ENCODE results near the gene LAMA3. TPM values are rescaled to one million over a fixed set of nuclear protein-coding genes. Genes with fewer than 3 reads are reported as not detected.

LAMA3 gene
- polyA plus RNA-seq, 1 donor from 2014 or later, result 3.4 TPM

GRCh38 chr18:23880931-23881617 lies 191.8 kb downstream of the LAMA3 start:
- H3K79me2 ChIP-seq (replicated peaks; ENCODE audit: insufficient read depth, low read length), result no peaks in the 10 kb centered on the region
- H3K36me3 ChIP-seq (ENCODE audit: insufficient read depth, low read length), result no peaks in the 10 kb centered on the region
- H3K4me2 ChIP-seq (ENCODE audit: low read length), result peak overlapping the region; percentile 20
- H3K4me3 ChIP-seq (ENCODE audit: low read length), result peak overlapping the region; percentile 49
- no peak overlapping the region for H3K9ac ChIP-seq (ENCODE audit: low read length)
- no peak for TF ChIP-seq REST (IDR thresholded peaks at IDR 0.05; ENCODE audit: borderline replicate concordance)
- TF ChIP-seq RAD21 (conservative IDR thresholded peaks at IDR 0.05), result no peak
- no peak for TF ChIP-seq EP300 (conservative IDR thresholded peaks at IDR 0.05; ENCODE audit: poor library complexity, severe bottlenecking)
- TF ChIP-seq SMC3 (conservative IDR thresholded peaks at IDR 0.05; ENCODE audit: poor library complexity), result no peak
- TF ChIP-seq, protein P1, sequence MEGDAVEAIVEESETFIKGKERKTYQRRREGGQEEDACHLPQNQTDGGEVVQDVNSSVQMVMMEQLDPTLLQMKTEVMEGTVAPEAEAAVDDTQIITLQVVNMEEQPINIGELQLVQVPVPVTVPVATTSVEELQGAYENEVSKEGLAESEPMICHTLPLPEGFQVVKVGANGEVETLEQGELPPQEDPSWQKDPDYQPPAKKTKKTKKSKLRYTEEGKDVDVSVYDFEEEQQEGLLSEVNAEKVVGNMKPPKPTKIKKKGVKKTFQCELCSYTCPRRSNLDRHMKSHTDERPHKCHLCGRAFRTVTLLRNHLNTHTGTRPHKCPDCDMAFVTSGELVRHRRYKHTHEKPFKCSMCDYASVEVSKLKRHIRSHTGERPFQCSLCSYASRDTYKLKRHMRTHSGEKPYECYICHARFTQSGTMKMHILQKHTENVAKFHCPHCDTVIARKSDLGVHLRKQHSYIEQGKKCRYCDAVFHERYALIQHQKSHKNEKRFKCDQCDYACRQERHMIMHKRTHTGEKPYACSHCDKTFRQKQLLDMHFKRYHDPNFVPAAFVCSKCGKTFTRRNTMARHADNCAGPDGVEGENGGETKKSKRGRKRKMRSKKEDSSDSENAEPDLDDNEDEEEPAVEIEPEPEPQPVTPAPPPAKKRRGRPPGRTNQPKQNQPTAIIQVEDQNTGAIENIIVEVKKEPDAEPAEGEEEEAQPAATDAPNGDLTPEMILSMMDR (IDR thresholded peaks at IDR 0.05; ENCODE audit: poor library complexity, severe bottlenecking), result no peak
- no peak for TF ChIP-seq MXI1 (conservative IDR thresholded peaks at IDR 0.05; ENCODE audit: poor library complexity, severe bottlenecking)
- TF ChIP-seq POLR2AphosphoS5 (IDR thresholded peaks at IDR 0.05), result no peak
- TF ChIP-seq TAF1 (IDR thresholded peaks at IDR 0.05; ENCODE audit: low read depth), result no peak
- H4K20me1 ChIP-seq (ENCODE audit: insufficient read depth), result no peaks in the 10 kb centered on the region
- no peaks in the 10 kb centered on the region for H3K9me3 ChIP-seq (ENCODE audit: low read length)
- H3K27me3 ChIP-seq (ENCODE audit: insufficient read depth, low read depth, low read length), result no peaks in the 10 kb centered on the region
- peak overlapping the region; percentile 69 for H3K27ac ChIP-seq (ENCODE audit: low read length)
- H2AFZ ChIP-seq (ENCODE audit: low read depth, low read length), result no peak overlapping the region
- no peaks in the 10 kb centered on the region for H3K9me2 ChIP-seq (ENCODE audit: insufficient read depth, low read length)
- H3F3A ChIP-seq (ENCODE audit: insufficient read depth, low read length, poor library complexity, severe bottlenecking), result peaks cover 5% of the 10 kb centered on the region

GRCh38 chr18:23881778-23882177 lies 192.5 kb downstream of the LAMA3 start:
- Histone ChIP-seq H3K27me3 (ENCODE audit: insufficient read depth, low read depth, low read length) (no peaks in the 10 kb centered on the region), H3K36me3 (ENCODE audit: insufficient read depth, low read length) (no peaks in the 10 kb centered on the region), H3K27ac (ENCODE audit: low read length) (peak overlapping the region; percentile 69), H3K9me3 (ENCODE audit: low read length) (no peaks in the 10 kb centered on the region), H3K9ac (ENCODE audit: low read length) (peak overlapping the region; percentile 29), H2AFZ (ENCODE audit: low read depth, low read length) (no peak overlapping the region), H4K20me1 (ENCODE audit: insufficient read depth) (no peaks in the 10 kb centered on the region), H3F3A (ENCODE audit: insufficient read depth, low read length, poor library complexity, severe bottlenecking) (peaks cover 5% of the 10 kb centered on the region), H3K4me3 (ENCODE audit: low read length) (peak overlapping the region; percentile 49), H3K4me2 (ENCODE audit: low read length) (peak overlapping the region; percentile 41), H3K9me2 (ENCODE audit: insufficient read depth, low read length) (no peaks in the 10 kb centered on the region), H3K79me2 (replicated peaks; ENCODE audit: insufficient read depth, low read length) (no peaks in the 10 kb centered on the region)
- TF ChIP-seq EP300 (conservative IDR thresholded peaks at IDR 0.05; ENCODE audit: poor library complexity, severe bottlenecking), result peak; percentile 62
- TF ChIP-seq REST (IDR thresholded peaks at IDR 0.05; ENCODE audit: borderline replicate concordance), result peak; percentile 46
- TF ChIP-seq SMC3 (conservative IDR thresholded peaks at IDR 0.05; ENCODE audit: poor library complexity), result no peak
- TF ChIP-seq POLR2AphosphoS5 (IDR thresholded peaks at IDR 0.05), result peak; percentile 70
- TF ChIP-seq, protein P1 (IDR thresholded peaks at IDR 0.05; ENCODE audit: poor library complexity, severe bottlenecking), result no peak
- TF ChIP-seq RAD21 (conservative IDR thresholded peaks at IDR 0.05), result no peak
- TF ChIP-seq MXI1 (conservative IDR thresholded peaks at IDR 0.05; ENCODE audit: poor library complexity, severe bottlenecking), result no peak
- TF ChIP-seq TAF1 (IDR thresholded peaks at IDR 0.05; ENCODE audit: low read depth), result no peak
